IPS-11a (cell line): ENCODE measurements around the gene NPM1.
"Not testable (repeated sequence)": the region's sequence is repeated elsewhere in the genome, so short reads cannot be mapped to it uniquely, and the experiment has no call there.

Source experiments
- H3K4me3 ChIP-seq: one replicate; pipeline ENCODE4 v1.5.1; 2013; ENCODE audit warnings: low read depth, low read length, control low read depth

NPM1 gene

DNA sequence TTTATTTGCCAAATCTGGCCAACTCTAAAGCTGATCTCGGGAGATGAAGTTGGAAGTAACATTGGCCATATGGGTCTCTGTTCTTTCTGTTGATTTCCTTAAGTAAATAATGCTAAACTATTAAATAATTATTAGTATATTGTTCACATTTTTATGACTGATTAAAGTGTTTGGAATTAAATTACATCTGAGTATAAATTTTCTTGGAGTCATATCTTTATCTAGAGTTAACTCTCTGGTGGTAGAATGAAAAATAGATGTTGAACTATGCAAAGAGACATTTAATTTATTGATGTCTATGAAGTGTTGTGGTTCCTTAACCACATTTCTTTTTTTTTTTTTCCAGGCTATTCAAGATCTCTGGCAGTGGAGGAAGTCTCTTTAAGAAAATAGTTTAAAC, 22.5 kb downstream of the NPM1 start:
- no peak overlapping the region for H3K4me3 ChIP-seq

DNA sequence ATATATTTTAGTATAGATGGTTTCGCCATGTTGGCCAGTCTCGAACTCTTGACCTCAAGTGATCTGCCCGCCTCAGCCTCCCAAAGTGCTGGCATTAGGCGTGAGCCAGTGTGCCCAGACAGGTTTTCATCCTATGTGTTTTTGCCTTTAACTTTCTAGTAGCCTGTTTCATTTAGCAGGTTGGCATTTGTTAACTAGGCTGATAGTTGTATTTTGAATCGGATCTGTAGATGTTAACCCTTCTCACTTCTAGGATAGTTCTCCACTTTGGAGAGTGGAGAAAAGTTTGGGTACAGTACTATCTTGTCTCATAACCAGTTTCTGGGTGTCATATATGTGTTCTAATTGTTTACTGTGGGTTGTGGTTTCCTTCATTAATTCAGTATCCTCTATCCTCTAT, 24.5 kb downstream of the NPM1 start:
- no peak overlapping the region for H3K4me3 ChIP-seq

DNA sequence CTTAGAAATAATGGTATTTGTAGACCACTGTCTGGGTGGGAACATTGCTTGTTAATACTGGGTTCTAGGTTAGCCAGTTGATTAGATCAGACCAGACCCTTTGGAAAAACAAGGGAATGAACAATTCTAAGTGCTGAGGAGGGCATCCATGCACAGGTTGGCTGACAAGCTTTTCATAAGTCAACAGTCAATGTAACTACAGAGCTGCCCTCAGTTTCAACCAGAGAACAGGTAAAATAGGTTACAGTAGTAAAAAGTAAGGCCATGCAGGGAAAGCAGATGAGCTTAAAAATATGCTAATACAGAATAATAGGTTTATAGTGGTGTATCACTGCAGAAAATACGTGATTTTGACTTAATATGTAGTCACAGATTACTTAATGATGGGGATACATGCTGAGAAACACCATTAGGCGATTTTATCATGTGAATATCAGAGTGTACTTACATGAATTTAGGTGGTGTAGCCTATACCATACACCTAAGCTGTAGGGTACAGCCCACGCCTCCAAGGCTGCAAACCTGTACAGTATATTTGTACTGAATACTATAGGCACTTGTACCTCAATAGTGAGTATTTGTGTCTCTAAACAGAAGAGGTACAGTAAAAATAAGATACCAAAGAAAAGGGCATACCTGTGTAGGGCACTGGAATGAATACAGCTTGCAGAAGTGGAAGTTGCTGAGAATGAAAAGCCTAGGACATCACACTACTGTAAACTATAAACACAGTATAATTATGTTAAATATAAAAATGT, 25.7 kb downstream of the NPM1 start:
- no peak overlapping the region for H3K4me3 ChIP-seq

- not testable (repeated sequence) for H3K4me3 ChIP-seq
Observed at GRCh38 chr5:171413993-171414392, 26.3 kb downstream of the NPM1 start.

GRCh38 chr5:171415115-171415730, 27.6 kb downstream of the NPM1 start:
- no peak overlapping the region for H3K4me3 ChIP-seq

- no peak overlapping the region for H3K4me3 ChIP-seq
Observed at GRCh38 chr5:171416160-171417049, 28.8 kb downstream of the NPM1 start.

DNA sequence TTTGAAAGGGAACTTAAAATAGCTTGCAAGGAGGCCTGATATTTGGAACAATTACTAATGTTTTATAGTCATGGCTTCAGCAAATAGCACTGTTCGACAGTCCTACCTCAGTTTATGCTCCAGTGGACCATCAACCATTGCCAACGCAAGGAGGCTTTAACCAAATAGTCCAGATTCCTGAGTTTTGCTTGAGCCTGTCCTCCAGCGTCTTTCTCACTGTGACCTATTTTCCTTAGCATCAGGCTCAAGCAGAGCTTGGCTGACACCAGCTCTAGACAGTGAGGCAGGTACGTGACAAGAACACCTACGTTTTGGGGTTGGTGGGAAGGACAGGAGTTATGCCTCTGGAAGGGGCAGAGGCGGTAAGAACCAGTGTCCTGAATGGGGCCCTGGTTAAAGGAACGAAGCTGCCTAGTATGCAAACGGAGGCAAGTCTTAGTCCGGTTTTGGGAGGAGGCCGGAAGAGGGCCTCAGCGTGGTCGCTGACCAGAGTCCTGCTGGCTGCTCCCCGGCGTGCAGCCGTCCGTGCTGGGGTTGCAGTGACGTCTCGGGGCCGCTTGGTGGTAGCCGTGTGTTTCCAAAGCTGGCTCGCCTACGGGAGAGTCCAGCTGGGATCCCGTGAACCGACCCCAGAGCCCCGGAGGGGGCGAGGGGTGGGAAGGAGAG, 30.8 kb downstream of the NPM1 start:
- H3K4me3 ChIP-seq, result peak overlapping the region; percentile 47

GRCh38 chr5:171418982-171419687, 31.5 kb downstream of the NPM1 start, which contains the start of gene FGF18:
FGF18 (plus strand) TSS chr5:171419647; CDS start chr5:171420200, 553 bp downstream.
- peak within 1 kb of the TSS; percentile 47 for H3K4me3 ChIP-seq

- peak overlapping the region; percentile 40 for H3K4me3 ChIP-seq
Observed at GRCh38 chr5:171419688-171420430, 32.2 kb downstream of the NPM1 start.

GRCh38 chr5:171420431-171421241, 33.0 kb downstream of the NPM1 start:
- peak overlapping the region; percentile 25 for H3K4me3 ChIP-seq

- H3K4me3 ChIP-seq, result no peak overlapping the region
Observed at GRCh38 chr5:171421331-171422262, 33.9 kb downstream of the NPM1 start.

GRCh38 chr5:171422495-171422894, 34.8 kb downstream of the NPM1 start:
- no peak overlapping the region for H3K4me3 ChIP-seq

DNA sequence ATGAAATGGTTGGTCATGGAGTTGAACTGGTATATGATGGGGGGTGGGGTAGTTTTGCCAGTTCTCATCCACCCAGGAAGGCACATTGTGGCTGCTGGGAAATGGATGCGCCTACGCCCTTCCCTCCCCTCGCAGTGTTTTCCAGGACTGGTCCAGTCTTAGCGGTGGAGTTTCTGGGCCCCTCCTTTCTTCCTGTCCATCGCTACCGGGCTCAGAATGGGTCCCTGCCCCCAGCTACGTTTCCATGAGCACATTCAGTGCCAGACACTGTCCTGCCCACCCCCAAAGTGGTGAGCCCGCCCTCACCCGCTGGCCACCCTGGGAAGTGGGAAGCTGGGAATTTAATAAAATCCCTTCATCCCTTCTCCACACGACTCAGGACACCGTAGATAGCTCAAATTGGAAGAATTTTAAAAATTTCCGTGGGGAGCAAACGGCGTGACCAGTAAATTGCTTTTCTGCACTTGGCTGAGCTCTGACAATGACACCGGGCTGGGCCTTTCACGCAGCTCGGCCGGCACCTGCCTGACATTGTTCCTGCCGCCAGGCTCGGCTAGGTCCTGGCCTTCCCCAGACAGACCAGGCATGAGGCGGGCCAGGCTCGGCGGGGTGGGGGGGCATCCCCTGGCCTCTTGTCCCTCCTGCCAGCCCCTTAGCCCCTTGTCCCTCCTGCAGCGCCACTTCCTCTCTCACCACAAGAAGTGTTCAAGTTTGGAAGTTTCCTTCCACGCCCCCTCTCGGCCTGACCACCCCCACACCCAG, 35.4 kb downstream of the NPM1 start:
- no peak overlapping the region for H3K4me3 ChIP-seq

DNA sequence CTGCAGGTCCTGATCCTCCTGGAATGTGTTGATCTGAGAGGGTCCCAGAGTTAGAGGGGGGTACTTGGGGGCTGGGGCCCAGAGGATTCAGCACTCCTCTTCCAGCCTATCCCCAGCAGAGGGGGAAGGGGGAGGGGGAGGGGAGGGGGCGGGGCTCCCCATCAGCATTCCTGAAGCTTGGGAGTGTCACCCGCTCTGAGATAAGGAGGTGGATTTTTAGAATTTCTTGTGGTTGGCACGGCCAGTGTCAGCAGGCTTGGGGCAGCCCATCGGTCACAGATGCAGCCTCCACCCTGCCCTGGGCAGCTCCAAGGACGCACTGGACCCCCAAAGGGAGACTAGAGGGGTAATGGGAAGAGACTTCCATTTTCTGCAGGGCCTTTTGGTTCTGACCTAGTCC, 37.1 kb downstream of the NPM1 start:
- H3K4me3 ChIP-seq, result no peak overlapping the region

GRCh38 chr5:171425596-171426244, 38.1 kb downstream of the NPM1 start:
- no peak overlapping the region for H3K4me3 ChIP-seq

DNA sequence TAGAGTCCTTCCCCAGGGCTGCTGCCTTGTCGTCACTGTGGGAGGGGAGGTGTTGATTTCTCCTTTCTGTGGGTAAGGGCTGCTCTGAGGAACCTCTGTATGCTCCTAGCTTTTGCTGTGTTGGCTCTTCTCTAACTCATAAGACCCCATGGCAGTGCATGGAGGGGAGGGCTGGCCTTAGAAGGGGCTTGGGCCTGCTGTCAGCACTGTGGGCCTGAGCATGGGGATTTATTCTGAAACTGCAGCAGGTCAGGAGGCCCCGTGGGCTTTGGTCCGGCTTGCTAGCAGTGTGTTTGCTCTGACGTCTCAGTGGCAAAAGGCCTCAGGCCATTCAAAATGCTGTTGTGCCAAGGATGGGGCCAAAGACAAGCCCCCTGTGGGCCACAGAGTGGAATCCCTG, 38.6 kb downstream of the NPM1 start:
- no peak overlapping the region for H3K4me3 ChIP-seq

GRCh38 chr5:171426680-171427079, 39.0 kb downstream of the NPM1 start:
- no peak overlapping the region for H3K4me3 ChIP-seq
